GM23338 (cell line): ENCODE measurements around the gene ZNF286A. TPM values are rescaled to one million over a fixed set of nuclear protein-coding genes. Genes with fewer than 3 reads are reported as not detected.

Source experiments
- ATAC-seq: fragments of 200-7000 bp; cut with Tn5 transposase; 3 replicates; pipeline ENCODE4 v1.9.1; 2020
- DNase-seq: peaks from one replicate; pipeline ENCODE4 v3.0.0-alpha.2; 2015; ENCODE audit warnings: low spot score
- H2AFZ ChIP-seq: fragments of 200-600 bp; sonication (generic); 2 replicates; pipeline ENCODE4 v1.8.0; 2016; ENCODE audit warnings: antibody characterized with exemption, mild to moderate bottlenecking, moderate library complexity
- H3F3A ChIP-seq: fragments of 200-600 bp; sonication (generic); replicated peaks from 2 replicates; pipeline ENCODE4 v1.8.0; 2017; ENCODE audit warnings: antibody characterized with exemption, mixed run types, low read depth
- H3K27ac ChIP-seq: fragments of 200-600 bp; sonication (generic); 2 replicates; pipeline ENCODE4 v1.6.1; 2016; ENCODE audit warnings: low read depth
- H3K27me3 ChIP-seq: fragments of 200-600 bp; sonication (generic); 2 replicates; pipeline ENCODE4 v1.8.0; 2016; ENCODE audit warnings: mild to moderate bottlenecking, mixed run types, moderate library complexity; ENCODE audit not compliant: insufficient read depth
- H3K36me3 ChIP-seq: fragments of 200-600 bp; sonication (generic); 2 replicates; pipeline ENCODE4 v1.8.0; 2016; ENCODE audit warnings: mild to moderate bottlenecking; ENCODE audit not compliant: insufficient read depth
- H3K4me1 ChIP-seq: fragments of 200-600 bp; sonication (generic); 2 replicates; pipeline ENCODE4 v1.8.0; 2016; ENCODE audit warnings: mild to moderate bottlenecking, moderate library complexity; ENCODE audit not compliant: insufficient read depth
- H3K4me2 ChIP-seq: fragments of 200-600 bp; sonication (generic); 2 replicates; pipeline ENCODE4 v1.7.1; 2017; ENCODE audit warnings: mixed run types
- H3K4me3 ChIP-seq: fragments of 200-600 bp; sonication (generic); 2 replicates; pipeline ENCODE4 v1.6.1; 2016; ENCODE audit warnings: mixed run types
- H3K79me2 ChIP-seq: fragments of 200-600 bp; sonication (generic); replicated peaks from 2 replicates; pipeline ENCODE4 v1.8.0; 2017; ENCODE audit warnings: mild to moderate bottlenecking; ENCODE audit not compliant: insufficient read depth
- H3K9me2 ChIP-seq: fragments of 200-600 bp; sonication (generic); 2 replicates; pipeline ENCODE4 v1.8.0; 2017; ENCODE audit not compliant: insufficient read depth
- H4K20me1 ChIP-seq: fragments of 200-600 bp; sonication (generic); replicated peaks from 2 replicates; pipeline ENCODE4 v1.8.0; 2017; ENCODE audit warnings: mild to moderate bottlenecking; ENCODE audit not compliant: insufficient read depth
- H3K27ac Mint-ChIP-seq: 2 replicates; pipeline ENCODE4 v1.8.0; 2020; ENCODE audit warnings: inconsistent platforms, mild to moderate bottlenecking, moderate library complexity, mixed read lengths
- H3K27me3 Mint-ChIP-seq: 3 replicates; pipeline ENCODE4 v1.8.0; 2022; ENCODE audit warnings: low read depth, mild to moderate bottlenecking, moderate library complexity, mixed read lengths, inconsistent platforms; ENCODE audit not compliant: insufficient read depth, poor library complexity
- H3K36me3 Mint-ChIP-seq: 3 replicates; pipeline ENCODE4 v1.8.0; 2021; ENCODE audit warnings: low read depth, mild to moderate bottlenecking, inconsistent platforms, moderate library complexity, mixed read lengths
- H3K4me1 Mint-ChIP-seq: 3 replicates; pipeline ENCODE4 v1.8.0; 2020; ENCODE audit warnings: mild to moderate bottlenecking, inconsistent platforms, mixed read lengths
- H3K4me3 Mint-ChIP-seq: 3 replicates; pipeline ENCODE4 v1.8.0; 2021; ENCODE audit warnings: moderate library complexity, mild to moderate bottlenecking, inconsistent platforms, mixed read lengths
- H3K9me3 Mint-ChIP-seq: 3 replicates; pipeline ENCODE4 v1.8.0; 2020; ENCODE audit warnings: moderate library complexity, mild to moderate bottlenecking, inconsistent platforms, mixed read lengths
- CREB1 ChIP-seq: fragments of 250-450 bp; sonication (Bioruptor Pico); IDR thresholded peaks from 2 replicates; pipeline ENCODE4 v1.5.0; 2020; ENCODE audit warnings: low read depth, mild to moderate bottlenecking, moderate library complexity
- CTCF ChIP-seq, 2 experiments: fragments of 200-600 bp in 1 of 2; sonication (generic) in 1 of 2; conservative IDR thresholded peaks; 2 replicates each; pipeline versions ENCODE4 v1.5.1 to v1.6.1; 2016 to 2017; ENCODE audit warnings: antibody characterized with exemption in 2 of 2, low read depth in 2 of 2, mild to moderate bottlenecking in 2 of 2, moderate library complexity in 1 of 2
- ETS1 ChIP-seq: IDR thresholded peaks from 2 replicates; pipeline ENCODE4 v1.6.1; 2016; ENCODE audit warnings: antibody characterized with exemption
- EZH2 ChIP-seq: fragments of 200-600 bp; sonication (generic); IDR thresholded peaks from one replicate; pipeline ENCODE4 v1.8.0; 2017; ENCODE audit warnings: antibody characterized with exemption, mild to moderate bottlenecking, low read depth; ENCODE audit not compliant: unreplicated experiment
- EZH2phosphoT487 ChIP-seq: fragments of 200-600 bp; sonication (generic); IDR thresholded peaks from one replicate; pipeline ENCODE4 v1.8.1; 2018; ENCODE audit warnings: antibody characterized with exemption; ENCODE audit not compliant: unreplicated experiment
- JUNB ChIP-seq: IDR thresholded peaks from one replicate; pipeline ENCODE4 v1.6.1; 2016; ENCODE audit warnings: antibody characterized with exemption; ENCODE audit not compliant: unreplicated experiment
- NANOG ChIP-seq: IDR thresholded peaks from 2 replicates; pipeline ENCODE4 v1.6.1; 2016; ENCODE audit warnings: antibody characterized with exemption, borderline replicate concordance
- POLR2AphosphoS5 ChIP-seq: IDR thresholded peaks from 2 replicates; pipeline ENCODE4 v1.6.1; 2016; ENCODE audit warnings: antibody characterized with exemption, low read depth
- REST ChIP-seq: IDR thresholded peaks from one replicate; pipeline ENCODE4 v1.6.1; 2018; ENCODE audit warnings: antibody characterized with exemption; ENCODE audit not compliant: unreplicated experiment
- STAT1 ChIP-seq: IDR thresholded peaks from one replicate; pipeline ENCODE4 v1.6.1; 2016; ENCODE audit warnings: antibody characterized with exemption; ENCODE audit not compliant: unreplicated experiment
- ZNF114 ChIP-seq: fragments of 250-450 bp; sonication (Bioruptor Pico); IDR thresholded peaks from 2 replicates; pipeline ENCODE4 v1.5.0; 2020; ENCODE audit warnings: mild to moderate bottlenecking, moderate library complexity
- ZNF331 ChIP-seq: fragments of 250-450 bp; sonication (Bioruptor Pico); IDR thresholded peaks from 2 replicates; pipeline ENCODE4 v1.5.0; 2020; ENCODE audit warnings: low read depth, mild to moderate bottlenecking, moderate library complexity
- ZNF462 ChIP-seq: fragments of 250-450 bp; sonication (Bioruptor Pico); IDR thresholded peaks from 2 replicates; pipeline ENCODE4 v1.5.0; 2020; ENCODE audit warnings: mild to moderate bottlenecking, moderate library complexity
- polyA plus RNA-seq: library from polyadenylated mRNA; unstranded; fragments of >200 nt; fragmentation: Nextera tagmentation; extraction: Ambion mirVana; gene quantifications from 2 replicates; pipeline ENCODE4 v1.2.1, GENCODE V29; 2016
- total RNA-seq: library from RNA; depleted of rRNA; stranded (reverse); fragments of >200 nt; shearing (Covaris generic); gene quantifications from 2 replicates; pipeline ENCODE4 v1.2.3, GENCODE V29; 2014

Gene ZNF286A
- total and polyA plus RNA-seq, 2 experiments from 2014 or later = 44.8 to 93.4 TPM

GRCh38 chr17:15657868-15658267 is 41.7 kb upstream of the ZNF286A start:
- Histone ChIP-seq H3K4me2 (no peak overlapping the region), H2AFZ (no peak overlapping the region), H3K36me3 (peaks cover 4% of the 10 kb centered on the region; the same call in 1 of the 2 replicates), H3K27me3 (no peaks in the 10 kb centered on the region), H3K27ac (no peak overlapping the region), H3F3A (no peaks in the 10 kb centered on the region), H3K79me2 (no peaks in the 10 kb centered on the region), H3K9me2 (no peaks in the 10 kb centered on the region; the same call in 1 of the 2 replicates), H4K20me1 (0 out of 2 replicates have a peak, but pooled peaks cover 2% of the 10 kb centered on the region), H3K4me1 (no peaks in the 10 kb centered on the region; the same call in 1 of the 2 replicates), H3K4me3 (no peak overlapping the region)
- peaks cover 5% of the 10 kb centered on the region for H3K27me3 Mint-ChIP-seq
- DNase-seq = no peak
- no peaks in the 10 kb centered on the region for H3K9me3 Mint-ChIP-seq
- no peak for ATAC-seq
- no peak overlapping the region for H3K27ac Mint-ChIP-seq
- TF ChIP-seq POLR2AphosphoS5 (no peak), ETS1 (no peak), CREB1 (CRISPR knock-in tag) (no peak), NANOG (no peak), ZNF462 (CRISPR knock-in tag) (no peak), ZNF114 (CRISPR knock-in tag) (no peak), JUNB (no peak), ZNF331 (CRISPR knock-in tag) (no peak), REST (no peak), EZH2phosphoT487 (no peak), CTCF (conservative IDR thresholded peaks at IDR 0.05; ENCODE audit: low read depth in 2 of 2) (no peak), STAT1 (no peak), EZH2 (no peak)
- H3K4me1 Mint-ChIP-seq = peaks cover 28% of the 10 kb centered on the region; the same call in 2 of the 3 replicates
- H3K36me3 Mint-ChIP-seq = peaks cover 22% of the 10 kb centered on the region
- no peak overlapping the region for H3K4me3 Mint-ChIP-seq
